Measurements from ENCODE around the gene TUBA4A. TPM values are rescaled to one million over a fixed set of nuclear protein-coding genes. Genes with fewer than 3 reads are reported as not detected.

Gene TUBA4A
- total and polyA plus RNA-seq, 8 donors = 18.7 to 141 (median 40.0) TPM

DNA sequence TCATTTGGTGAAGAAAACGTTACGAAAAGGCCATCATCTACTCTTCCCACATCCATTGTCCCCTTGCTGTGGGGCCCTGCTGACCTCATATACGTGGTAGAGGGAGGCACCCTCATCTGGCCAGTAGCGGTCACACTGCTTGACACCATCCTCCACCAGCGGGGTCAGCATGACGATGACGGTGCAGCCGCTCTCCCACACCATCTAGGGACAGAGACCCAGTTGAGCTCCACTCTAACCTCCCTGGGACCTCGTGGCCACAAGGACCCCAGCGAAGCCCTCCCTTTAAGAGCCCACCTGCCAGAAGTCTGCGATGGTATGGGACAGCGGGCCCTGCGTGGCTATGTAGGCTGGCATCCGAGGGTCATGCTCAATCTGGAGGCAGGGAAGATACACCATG lies 42.4 kb upstream of the TUBA4A start:
- Histone ChIP-seq H3K4me3 (no peak overlapping the region), H3K9me3 (no peaks in the 10 kb centered on the region), H3K27me3 (peaks cover 0 to 19% (median 8%) of the 10 kb centered on the region in 3 donors), H3K27ac (no peak overlapping the region), H3K4me1 (peaks cover 4 to 24% (median 19%) of the 10 kb centered on the region in 4 donors), H3K36me3 (no peaks in the 10 kb centered on the region)
- TF ChIP-seq, protein P1, sequence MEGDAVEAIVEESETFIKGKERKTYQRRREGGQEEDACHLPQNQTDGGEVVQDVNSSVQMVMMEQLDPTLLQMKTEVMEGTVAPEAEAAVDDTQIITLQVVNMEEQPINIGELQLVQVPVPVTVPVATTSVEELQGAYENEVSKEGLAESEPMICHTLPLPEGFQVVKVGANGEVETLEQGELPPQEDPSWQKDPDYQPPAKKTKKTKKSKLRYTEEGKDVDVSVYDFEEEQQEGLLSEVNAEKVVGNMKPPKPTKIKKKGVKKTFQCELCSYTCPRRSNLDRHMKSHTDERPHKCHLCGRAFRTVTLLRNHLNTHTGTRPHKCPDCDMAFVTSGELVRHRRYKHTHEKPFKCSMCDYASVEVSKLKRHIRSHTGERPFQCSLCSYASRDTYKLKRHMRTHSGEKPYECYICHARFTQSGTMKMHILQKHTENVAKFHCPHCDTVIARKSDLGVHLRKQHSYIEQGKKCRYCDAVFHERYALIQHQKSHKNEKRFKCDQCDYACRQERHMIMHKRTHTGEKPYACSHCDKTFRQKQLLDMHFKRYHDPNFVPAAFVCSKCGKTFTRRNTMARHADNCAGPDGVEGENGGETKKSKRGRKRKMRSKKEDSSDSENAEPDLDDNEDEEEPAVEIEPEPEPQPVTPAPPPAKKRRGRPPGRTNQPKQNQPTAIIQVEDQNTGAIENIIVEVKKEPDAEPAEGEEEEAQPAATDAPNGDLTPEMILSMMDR (IDR thresholded peaks at IDR 0.05) = no peak
- TF ChIP-seq POLR2A (IDR thresholded peaks at IDR 0.05) (no peak), POLR2AphosphoS5 (IDR thresholded peaks at IDR 0.05) (no peak), EP300 (IDR thresholded peaks at IDR 0.05) (no peak)
- intact Hi-C loops (cut with DNase I; ENCODE audit: low total_unique reads) = no loop called here
- DNase-seq = no peak
- WGBS, 5 donors = 78 to 90% (median 87%) methylated on average over 10 to 14 of the region's 14 CpGs

DNA sequence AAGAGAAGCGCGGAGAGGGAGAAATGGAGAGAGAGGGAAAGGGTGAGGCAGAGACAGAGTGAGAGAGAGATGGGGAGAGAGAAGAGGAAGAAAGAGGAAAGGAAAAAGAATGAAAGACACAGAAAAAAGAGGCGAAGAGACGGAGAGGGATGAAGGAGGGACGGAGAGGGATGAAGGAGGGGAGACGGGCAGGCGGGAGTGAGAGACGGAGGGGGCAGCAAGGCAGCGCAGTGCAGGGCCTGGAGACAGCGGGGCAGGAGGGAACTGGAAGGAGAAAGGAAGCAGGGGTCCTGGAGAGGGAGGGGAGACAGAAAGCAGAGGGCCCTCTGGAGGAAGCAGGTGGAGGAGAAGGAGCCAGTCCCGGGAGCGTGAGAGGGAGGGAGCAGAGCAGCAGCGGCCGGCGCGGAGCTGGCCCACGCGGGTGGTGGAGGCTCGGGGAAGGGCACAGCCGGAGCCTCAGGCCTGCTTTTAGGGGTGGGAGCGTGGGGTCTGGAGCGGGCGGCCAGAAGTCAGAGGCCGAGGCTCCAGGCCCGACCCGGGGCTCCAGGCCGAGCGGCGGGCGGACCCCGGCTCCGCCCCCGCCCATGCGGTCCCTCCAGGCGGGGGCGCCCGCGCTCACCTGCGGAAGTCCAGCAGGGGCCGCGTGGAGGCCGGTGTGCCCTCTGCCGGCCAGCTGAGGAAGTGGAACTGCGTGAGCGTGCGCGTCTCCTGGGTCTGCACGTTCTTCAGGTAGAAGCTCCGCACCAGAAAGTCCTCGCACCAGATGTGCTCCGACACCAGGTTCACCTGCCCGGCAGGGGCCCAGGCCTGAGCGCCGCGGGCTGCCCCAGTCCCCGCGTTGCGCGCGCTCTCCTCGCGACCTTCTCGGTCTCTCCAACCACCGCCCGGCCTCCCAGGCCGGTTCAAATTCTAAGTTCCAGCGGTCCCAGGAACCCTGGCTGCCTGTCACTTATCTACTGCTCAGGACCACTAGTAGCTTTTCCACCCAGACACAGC lies 40.9 kb upstream of the TUBA4A start:
- H3K4me1 ChIP-seq = peaks cover 4 to 28% (median 23%) of the 10 kb centered on the region in 4 donors
- intact Hi-C loops (cut with DNase I; ENCODE audit: low total_unique reads) = no loop called here
- no peaks in the 10 kb centered on the region for H3K9me3 ChIP-seq
- DNase-seq = peak; percentile 92 to 97
- peaks cover 0 to 8% (median 4%) of the 10 kb centered on the region in 3 donors for H3K27me3 ChIP-seq
- peak overlapping the region; percentile 53 to 64 (median 60) for H3K4me3 ChIP-seq
- peak overlapping the region; percentile 41 to 91 (median 81) for H3K27ac ChIP-seq
- no peaks in the 10 kb centered on the region for H3K36me3 ChIP-seq
- peak; percentile 50 to 83 (median 52) for TF ChIP-seq POLR2AphosphoS5 (IDR thresholded peaks at IDR 0.05)
- TF ChIP-seq EP300 (IDR thresholded peaks at IDR 0.05) = no peak
- TF ChIP-seq, protein P1 (IDR thresholded peaks at IDR 0.05) = peak in 6 of 7 experiments; percentile 5 to 100 (median 97)
- WGBS, 5 donors = 5 to 15% (median 7%) methylated on average over 24 to 67 of the region's 67 CpGs

DNA sequence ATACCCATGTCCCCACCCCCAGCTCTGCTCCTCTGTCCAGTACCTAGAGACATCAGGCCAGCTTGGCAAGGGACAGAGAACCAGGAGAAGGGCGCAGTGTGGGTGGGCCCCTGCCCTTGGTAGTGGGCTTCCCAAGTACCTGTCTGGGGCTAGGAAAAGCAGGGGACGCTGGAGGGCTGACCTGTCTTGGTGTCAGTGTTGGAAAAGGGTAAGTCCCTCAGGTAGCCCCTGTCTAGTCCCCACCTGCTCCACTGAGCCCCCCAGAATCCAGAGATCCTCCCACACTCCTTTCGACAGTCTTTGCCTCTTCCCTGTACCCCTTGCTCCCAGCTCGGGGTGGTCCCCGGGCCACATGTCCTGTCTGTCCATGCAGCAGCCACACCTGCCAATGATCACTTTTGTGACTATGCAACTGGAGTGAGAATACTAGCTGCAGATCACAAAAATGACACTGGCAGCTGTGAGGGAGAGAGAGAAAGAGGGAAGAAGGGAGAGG lies 40.1 kb upstream of the TUBA4A start:
- WGBS, 5 donors = 71 to 89% (median 82%) methylated on average over 5 of the region's 5 CpGs
- no peak overlapping the region for H3K4me3 ChIP-seq
- TF ChIP-seq, protein P1 (IDR thresholded peaks at IDR 0.05) = no peak
- TF ChIP-seq EP300 (IDR thresholded peaks at IDR 0.05) (no peak), POLR2A (IDR thresholded peaks at IDR 0.05) (no peak), POLR2AphosphoS5 (IDR thresholded peaks at IDR 0.05) (no peak)
- H3K9me3 ChIP-seq = no peaks in the 10 kb centered on the region
- intact Hi-C loops (cut with DNase I; ENCODE audit: low total_unique reads) = no loop called here
- H3K27me3 ChIP-seq = no peaks in the 10 kb centered on the region
- no peak for DNase-seq
- no peaks in the 10 kb centered on the region for H3K36me3 ChIP-seq
- H3K4me1 ChIP-seq = peaks cover 4 to 34% (median 26%) of the 10 kb centered on the region in 4 donors
- peak overlapping the region in 1 of 5 donors; percentile 91 for H3K27ac ChIP-seq

DNA sequence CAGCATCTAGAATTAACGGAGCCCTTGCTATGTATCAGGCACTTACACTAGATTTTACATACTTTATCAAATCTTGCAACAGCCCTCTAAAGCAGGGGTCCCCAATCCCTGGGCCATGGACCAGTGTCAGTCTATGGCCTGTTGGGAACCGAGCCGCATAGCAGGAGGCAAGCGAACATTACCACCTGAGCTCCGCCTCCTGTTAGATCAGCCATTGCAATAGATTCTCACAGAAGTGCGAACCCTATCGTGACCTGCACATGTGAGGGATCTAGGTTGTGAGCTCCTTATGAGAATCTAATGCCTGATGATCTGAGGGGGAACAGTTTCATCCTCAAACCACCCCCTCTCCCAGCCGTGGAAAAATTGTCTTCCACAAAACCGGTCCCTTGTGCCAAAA lies 38.9 kb upstream of the TUBA4A start:
- H3K4me1 ChIP-seq = peaks cover 4 to 32% (median 24%) of the 10 kb centered on the region in 4 donors
- no peak overlapping the region for H3K27ac ChIP-seq
- H3K36me3 ChIP-seq = no peaks in the 10 kb centered on the region
- no peak overlapping the region for H3K4me3 ChIP-seq
- no peaks in the 10 kb centered on the region for H3K27me3 ChIP-seq
- DNase-seq = no peak
- H3K9me3 ChIP-seq = no peaks in the 10 kb centered on the region
- intact Hi-C loops (cut with DNase I; ENCODE audit: low total_unique reads) = no loop called here
- TF ChIP-seq EP300 (IDR thresholded peaks at IDR 0.05) (no peak), POLR2A (IDR thresholded peaks at IDR 0.05) (no peak), POLR2AphosphoS5 (IDR thresholded peaks at IDR 0.05) (no peak)
- TF ChIP-seq, protein P1 (IDR thresholded peaks at IDR 0.05) = no peak
- WGBS, 5 donors = 83 to 92% (median 87%) methylated on average over 9 of the region's 9 CpGs

Measured in stomach (tissue), 9 donors.